CD14-positive monocyte (primary cell): Measurements from ENCODE around the gene PTGS1. TPM values are rescaled to one million over a fixed set of nuclear protein-coding genes. Genes with fewer than 3 reads are reported as not detected.

ENCODE experiments used
- DNase-seq, 3 donors: peaks; one replicate each; pipeline ENCODE4 v3.0.0-alpha.2; 2011 to 2022
- H2AFZ ChIP-seq: 2 replicates; pipeline ENCODE4 v1.6.0; 2012; ENCODE audit warnings: mild to moderate bottlenecking, low read depth, low read length, inconsistent platforms; ENCODE audit not compliant: insufficient read depth, poor library complexity, severe bottlenecking
- H3K27ac ChIP-seq, 2 donors: 1 replicate in 1 of 2; 2 replicates in 1 of 2; pipeline ENCODE4 v1.5.1; 2012 to 2013; ENCODE audit warnings: low read length in 2 of 2, control low read depth in 1 of 2, inconsistent platforms in 1 of 2, low read depth in 1 of 2, mild to moderate bottlenecking in 1 of 2
- H3K27me3 ChIP-seq, 2 donors: one replicate each; pipeline versions ENCODE4 v1.6.0 to v1.6.1; 2011 to 2013; ENCODE audit warnings: low read length in 2 of 2; ENCODE audit not compliant: control insufficient read depth in 2 of 2, insufficient read depth in 2 of 2
- H3K36me3 ChIP-seq, 2 donors: replicated peaks in 1 of 2; 1 replicate in 1 of 2; 2 replicates in 1 of 2; pipeline versions ENCODE4 v1.5.1 to v1.6.1; 2012 to 2013; ENCODE audit warnings: low read length in 2 of 2, control low read depth in 1 of 2, inconsistent platforms in 1 of 2, mild to moderate bottlenecking in 1 of 2; ENCODE audit not compliant: insufficient read depth in 2 of 2, control insufficient read depth in 1 of 2
- H3K4me1 ChIP-seq, 2 donors: 1 replicate in 1 of 2; 2 replicates in 1 of 2; pipeline versions ENCODE4 v1.5.1 to v1.6.1; 2012 to 2013; ENCODE audit warnings: low read length in 2 of 2, control low read depth in 1 of 2, inconsistent platforms in 1 of 2, mild to moderate bottlenecking in 1 of 2, moderate library complexity in 1 of 2; ENCODE audit not compliant: insufficient read depth in 2 of 2, control insufficient read depth in 1 of 2
- H3K4me2 ChIP-seq: replicated peaks from 2 replicates; pipeline ENCODE3; 2012; ENCODE audit warnings: low read length, moderate library complexity, mild to moderate bottlenecking; ENCODE audit not compliant: poor library complexity, severe bottlenecking; ENCODE audit errors: extremely low read depth
- H3K4me3 ChIP-seq, 3 experiments: fragments of 200-600 bp in 1 of 3; sonication (generic) in 1 of 3; replicated peaks in 1 of 3; 1 replicate in 2 of 3; 2 replicates in 1 of 3; pipeline ENCODE4 v1.5.1; 2011 to 2013; ENCODE audit warnings: low read length in 3 of 3, mild to moderate bottlenecking in 3 of 3, control low read depth in 2 of 3, low read depth in 2 of 3, inconsistent platforms in 1 of 3, moderate library complexity in 1 of 3
- H3K79me2 ChIP-seq: 2 replicates; pipeline ENCODE4 v1.6.0; 2012; ENCODE audit warnings: mild to moderate bottlenecking, control low read depth, inconsistent platforms, low read length, moderate library complexity; ENCODE audit not compliant: insufficient read depth
- H3K9ac ChIP-seq: 2 replicates; pipeline ENCODE4 v1.6.0; 2017; ENCODE audit warnings: low read length, mild to moderate bottlenecking; ENCODE audit not compliant: insufficient read depth, poor library complexity, severe bottlenecking
- H3K9me3 ChIP-seq, 2 donors: replicated peaks in 1 of 2; 1 replicate in 1 of 2; 2 replicates in 1 of 2; pipeline versions ENCODE4 v1.5.1 to v1.6.1; 2012 to 2013; ENCODE audit warnings: low read length in 2 of 2, control low read depth in 1 of 2; ENCODE audit not compliant: control insufficient read depth in 1 of 2, insufficient read depth in 1 of 2
- H4K20me1 ChIP-seq: 2 replicates; pipeline ENCODE4 v1.6.0; 2012; ENCODE audit warnings: mild to moderate bottlenecking, low read length, control low read depth, moderate library complexity; ENCODE audit not compliant: insufficient read depth
- H3K27ac Mint-ChIP-seq, 7 donors: one replicate each; pipeline ENCODE4 v1.8.0; 2020; ENCODE audit warnings: mild to moderate bottlenecking in 7 of 7, mixed read lengths in 7 of 7, moderate library complexity in 6 of 7, inconsistent platforms in 2 of 7
- H3K27me3 Mint-ChIP-seq, 3 donors: one replicate each; pipeline ENCODE4 v1.8.0; 2021 to 2022; ENCODE audit warnings: low read depth in 3 of 3, mild to moderate bottlenecking in 3 of 3, mixed read lengths in 3 of 3, moderate library complexity in 3 of 3, inconsistent platforms in 1 of 3
- H3K36me3 Mint-ChIP-seq, 2 donors: one replicate each; pipeline ENCODE4 v1.8.0; 2020; ENCODE audit warnings: mixed read lengths in 2 of 2, inconsistent platforms in 1 of 2, mild to moderate bottlenecking in 1 of 2
- H3K4me1 Mint-ChIP-seq: one replicate; pipeline ENCODE4 v1.8.0; 2020; ENCODE audit warnings: mild to moderate bottlenecking, mixed read lengths
- H3K4me3 Mint-ChIP-seq, 2 donors: one replicate each; pipeline ENCODE4 v1.8.0; 2020; ENCODE audit warnings: mild to moderate bottlenecking in 2 of 2, mixed read lengths in 2 of 2, moderate library complexity in 1 of 2
- H3K9me3 Mint-ChIP-seq, 7 donors: one replicate each; pipeline ENCODE4 v1.8.0; 2020 to 2022; ENCODE audit warnings: mixed read lengths in 7 of 7, mild to moderate bottlenecking in 6 of 7, moderate library complexity in 6 of 7, inconsistent platforms in 2 of 7
- CTCF ChIP-seq: fragments of 200-600 bp; IDR thresholded peaks from one replicate; pipeline ENCODE4 v1.8.0; 2022; ENCODE audit warnings: antibody characterized with exemption, mild to moderate bottlenecking
- WGBS: methylation state at CpG from one replicate; pipeline ENCODE4 v1.1.5; 2013; ENCODE audit warnings: missing lambda C conversion rate; ENCODE audit not compliant: insufficient coverage; 5-methylcytosine and 5-hydroxymethylcytosine counted together
- intact Hi-C, 2 donors: fragments of 100-400 bp; cut with micrococcal nuclease; formaldehyde crosslinking; loops; one replicate each; pipeline versions ENCODE4 v1.15.0 to v1.15.1; 2023
- polyA plus RNA-seq, 3 donors: library from polyadenylated mRNA; depleted of rRNA in 1 of 3; unstranded in 2 of 3; stranded (reverse) in 1 of 3; fragments of 300-500 nt in 2 of 3; fragments of >200 nt in 1 of 3; fragmentation: Illumina TruSeq in 2 of 3; gene quantifications; 1 replicate in 2 of 3; 2 replicates in 1 of 3; pipeline ENCODE4 v1.2.3, GENCODE V29; 2012 to 2021

Gene PTGS1
- polyA plus RNA-seq, 3 donors: 17.9 to 27.8 (median 20.5) TPM

DNA sequence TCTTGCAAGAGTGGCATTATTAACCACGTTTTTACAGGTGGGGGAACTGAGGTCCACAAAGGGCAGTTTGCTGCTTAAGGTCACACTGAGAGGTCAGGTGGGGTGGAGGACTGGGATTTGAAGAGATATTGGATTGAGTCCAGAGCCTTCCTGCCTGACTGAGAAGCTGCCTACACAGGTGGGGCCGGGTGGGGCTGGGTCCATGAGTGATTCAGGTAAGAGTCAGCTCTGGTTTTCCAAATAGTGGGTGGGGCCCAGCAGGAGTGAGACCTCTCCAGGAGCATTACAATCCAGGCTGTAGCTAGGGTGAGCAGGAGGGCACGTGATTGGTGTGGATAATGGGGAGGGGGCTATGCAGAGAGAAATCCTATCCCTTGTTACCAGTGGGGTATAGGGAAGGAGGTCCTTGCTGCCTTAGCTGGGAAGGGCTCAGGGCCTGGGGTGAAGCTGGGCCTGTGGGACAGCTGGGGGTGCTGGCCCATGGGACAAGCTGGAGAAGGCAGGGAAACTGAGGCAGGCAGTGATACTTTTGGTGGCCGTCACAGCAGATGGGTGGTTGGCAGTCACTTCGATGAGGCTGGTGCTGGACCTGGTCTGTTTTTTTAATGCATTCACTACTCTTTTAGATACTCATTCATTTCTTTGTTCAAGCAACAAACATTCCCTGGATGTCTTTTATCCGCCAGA, 2.9 kb upstream of the PTGS1 start:
- no peak overlapping the region for H3K9ac ChIP-seq
- peaks cover 3 to 9% of the 10 kb centered on the region in 2 donors for H3K36me3 Mint-ChIP-seq
- H3K27ac Mint-ChIP-seq: no peak overlapping the region
- intact Hi-C loops: no loop called here
- H3K4me2 ChIP-seq: no peak overlapping the region
- H3K27me3 ChIP-seq: no peaks in the 10 kb centered on the region
- H3K9me3 ChIP-seq: no peaks in the 10 kb centered on the region
- peaks cover 4% of the 10 kb centered on the region for H4K20me1 ChIP-seq
- H3K4me3 ChIP-seq: no peak overlapping the region
- no peak overlapping the region for H3K4me3 Mint-ChIP-seq
- TF ChIP-seq CTCF: no peak
- H3K9me3 Mint-ChIP-seq: peaks cover 0 to 3% (median 3%) of the 10 kb centered on the region in 7 donors
- H3K27me3 Mint-ChIP-seq: peaks cover 0 to 9% (median 1%) of the 10 kb centered on the region in 3 donors
- 94% methylated on average over 3 of the region's 6 CpGs for WGBS
- no peaks in the 10 kb centered on the region for H3K79me2 ChIP-seq
- no peaks in the 10 kb centered on the region for H3K36me3 ChIP-seq
- DNase-seq: no peak
- H2AFZ ChIP-seq: no peak overlapping the region
- H3K4me1 Mint-ChIP-seq: peaks cover 30% of the 10 kb centered on the region
- peaks cover 26 to 32% of the 10 kb centered on the region in 2 donors for H3K4me1 ChIP-seq
- H3K27ac ChIP-seq: no peak overlapping the region

DNA sequence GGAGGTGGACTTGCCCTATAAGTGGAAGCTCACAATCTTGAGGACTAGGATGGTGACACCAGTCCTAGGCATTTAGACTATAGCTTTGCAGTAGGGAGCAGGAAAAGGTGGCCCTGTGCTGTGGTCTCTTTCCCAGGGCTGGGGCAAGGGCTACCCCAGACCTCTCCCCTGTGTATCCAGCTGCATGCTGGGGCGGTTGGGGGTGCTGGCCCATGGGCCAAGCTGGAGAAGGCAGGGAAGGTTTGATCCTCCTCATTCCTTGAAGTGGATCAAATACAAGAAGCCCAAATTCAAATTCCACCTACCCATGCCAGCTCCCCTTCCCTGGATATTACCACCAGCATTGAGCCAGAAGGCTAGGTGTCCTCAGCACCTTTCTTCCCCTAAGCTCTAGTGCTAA, 2.2 kb upstream of the PTGS1 start:
- H3K36me3 ChIP-seq: no peaks in the 10 kb centered on the region
- H3K4me1 ChIP-seq: peaks cover 26 to 32% of the 10 kb centered on the region in 2 donors
- no CpG with 5 or more reads among the region's 1 CpG for WGBS
- no peak overlapping the region for H3K9ac ChIP-seq
- no peaks in the 10 kb centered on the region for H3K27me3 ChIP-seq
- peaks cover 4% of the 10 kb centered on the region for H4K20me1 ChIP-seq
- H3K4me3 ChIP-seq: no peak overlapping the region
- peaks cover 9 to 12% of the 10 kb centered on the region in 2 donors for H3K36me3 Mint-ChIP-seq
- TF ChIP-seq CTCF: no peak
- intact Hi-C loops: no loop called here
- peaks cover 0 to 9% (median 1%) of the 10 kb centered on the region in 3 donors for H3K27me3 Mint-ChIP-seq
- DNase-seq: no peak
- H3K4me3 Mint-ChIP-seq: no peak overlapping the region
- peaks cover 0 to 3% (median 3%) of the 10 kb centered on the region in 7 donors for H3K9me3 Mint-ChIP-seq
- H3K79me2 ChIP-seq: no peaks in the 10 kb centered on the region
- H2AFZ ChIP-seq: no peak overlapping the region
- H3K27ac ChIP-seq: no peak overlapping the region
- peaks cover 33% of the 10 kb centered on the region for H3K4me1 Mint-ChIP-seq
- H3K27ac Mint-ChIP-seq: no peak overlapping the region
- H3K4me2 ChIP-seq: no peak overlapping the region
- no peaks in the 10 kb centered on the region for H3K9me3 ChIP-seq
